ENCODE measurements around the gene SIN3B.

GRCh38 chr19:16834747-16835146 is 5.5 kb downstream of the SIN3B start:
- TF ChIP-seq CTCF (IDR thresholded peaks at IDR 0.05) (no peak), POLR2A (IDR thresholded peaks at IDR 0.05) (no peak), POLR2AphosphoS5 (IDR thresholded peaks at IDR 0.05; ENCODE audit: insufficient read depth in 1 of 2, low read depth in 1 of 2) (no peak)

Measured in vagina (tissue), 2 donors.